Endothelial cell of umbilical vein (primary cell): ENCODE results near the gene MMRN2. TPM values are rescaled to one million over a fixed set of nuclear protein-coding genes. Genes with fewer than 3 reads are reported as not detected.
"Not testable (repeated sequence)": the region's sequence is repeated elsewhere in the genome, so short reads cannot be mapped to it uniquely, and the experiment has no call there.

Experiments
- BruUV-seq: library from RNA; stranded (reverse); fragments of 400-500 nt; replicated peaks from 2 replicates; lab custom pipeline; 2021; lab: Mats Ljungman, UMichigan
- CTCF ChIA-PET: fragments of 300-600, 350-600 bp; sonication (Branson Sonifier 250); formaldehyde crosslinking; loops from one replicate; lab custom pipeline; 2021; ENCODE audit warnings: antibody characterized with exemption, inconsistent platforms; lab: Charles Lee
- POLR2A ChIA-PET: fragments of 300-600, 350-600 bp; sonication (Branson Sonifier 250); formaldehyde crosslinking; loops from one replicate; lab custom pipeline; 2021; ENCODE audit warnings: antibody characterized with exemption, inconsistent platforms; lab: Charles Lee
- DNase-seq: peaks from one replicate; pipeline ENCODE4 v3.0.0-alpha.2; 2011; ENCODE audit warnings: low read depth, low spot score
- FAIRE-seq: peaks from 2 replicates; lab custom pipeline; 2011; peaks lifted over from hg19 to GRCh38; lab: Jason Lieb, UNC
- H2AFZ ChIP-seq: 2 replicates; pipeline ENCODE4 v1.6.0; 2012; ENCODE audit warnings: low read depth, low read length, control low read depth, inconsistent platforms
- H3K27ac ChIP-seq: 2 replicates; pipeline ENCODE4 v1.5.1; 2011; ENCODE audit warnings: low read depth, mild to moderate bottlenecking, control low read depth, low read length, moderate library complexity; ENCODE audit not compliant: insufficient read depth
- H3K27me3 ChIP-seq, 2 experiments: 2 replicates each; pipeline versions ENCODE4 v1.6.0 to v1.6.1; 2011; ENCODE audit warnings: low read length in 2 of 2, mixed read lengths in 1 of 2; ENCODE audit not compliant: control insufficient read depth in 2 of 2, insufficient read depth in 2 of 2
- H3K36me3 ChIP-seq, 2 experiments: 2 replicates in 1 of 2; 3 replicates in 1 of 2; pipeline ENCODE4 v1.5.1; 2011; ENCODE audit warnings: low read length in 2 of 2, mild to moderate bottlenecking in 1 of 2, moderate library complexity in 1 of 2; ENCODE audit not compliant: control insufficient read depth in 2 of 2, insufficient read depth in 2 of 2; ENCODE audit errors: extremely low read depth in 1 of 2
- H3K4me1 ChIP-seq: 3 replicates; pipeline ENCODE4 v1.5.1; 2011; ENCODE audit warnings: mild to moderate bottlenecking, low read length; ENCODE audit not compliant: control insufficient read depth, insufficient read depth; ENCODE audit errors: extremely low read depth
- H3K4me2 ChIP-seq: 2 replicates; pipeline ENCODE4 v1.6.1; 2011; ENCODE audit warnings: low read length, control low read depth, mixed read lengths; ENCODE audit not compliant: insufficient read depth
- H3K4me3 ChIP-seq, 3 experiments: fragments of 200-600 bp in 1 of 3; sonication (generic), shearing (Covaris generic) in 1 of 3; replicated peaks in 1 of 3; 2 replicates each; pipeline ENCODE4 v1.5.1; 2011 to 2016; ENCODE audit warnings: control low read depth in 3 of 3, low read length in 3 of 3, mild to moderate bottlenecking in 2 of 3, inconsistent platforms in 1 of 3, low read depth in 1 of 3, moderate library complexity in 1 of 3; ENCODE audit not compliant: insufficient read depth in 1 of 3
- H3K79me2 ChIP-seq: 2 replicates; pipeline ENCODE4 v1.6.0; 2012; ENCODE audit warnings: low read length, inconsistent platforms; ENCODE audit not compliant: control insufficient read depth, insufficient read depth
- H3K9ac ChIP-seq: replicated peaks from 2 replicates; pipeline ENCODE3; 2011; ENCODE audit warnings: low read length, control low read depth; ENCODE audit not compliant: insufficient read depth; ENCODE audit errors: extremely low read depth
- H3K9me1 ChIP-seq: replicated peaks from 3 replicates; pipeline ENCODE4 v1.6.0; 2011; ENCODE audit warnings: mild to moderate bottlenecking, low read length; ENCODE audit not compliant: control insufficient read depth, insufficient read depth; ENCODE audit errors: extremely low read depth
- H3K9me3 ChIP-seq: replicated peaks from 2 replicates; pipeline ENCODE4 v1.5.1; 2012; ENCODE audit warnings: low read length, inconsistent platforms; ENCODE audit not compliant: control insufficient read depth, insufficient read depth
- H4K20me1 ChIP-seq: replicated peaks from 2 replicates; pipeline ENCODE3; 2011; ENCODE audit warnings: mild to moderate bottlenecking, low read length; ENCODE audit not compliant: control insufficient read depth, insufficient read depth; ENCODE audit errors: extremely low read depth
- CTCF ChIP-seq, 2 donors: IDR thresholded peaks; 1 replicate in 1 of 2; 2 replicates in 1 of 2; pipeline ENCODE4 v1.5.1; 2011; ENCODE audit warnings: low read length in 2 of 2, mild to moderate bottlenecking in 2 of 2, moderate library complexity in 2 of 2, control low read depth in 1 of 2, inconsistent platforms in 1 of 2, low read depth in 1 of 2; ENCODE audit not compliant: insufficient read depth in 1 of 2; ENCODE audit errors: extremely low read depth in 1 of 2
- EZH2 ChIP-seq: IDR thresholded peaks from 2 replicates; pipeline ENCODE4 v1.6.1; 2012; ENCODE audit warnings: borderline replicate concordance, low read depth, mild to moderate bottlenecking, moderate library complexity, low read length, inconsistent platforms; ENCODE audit not compliant: severe bottlenecking
- FOS ChIP-seq: IDR thresholded peaks from 2 replicates; pipeline ENCODE4 v1.6.1; 2011; ENCODE audit warnings: mild to moderate bottlenecking, low read length, moderate library complexity, borderline replicate concordance; ENCODE audit not compliant: insufficient read depth
- GATA2 ChIP-seq: IDR thresholded peaks from 2 replicates; pipeline ENCODE4 v1.7.0; 2011; ENCODE audit warnings: low read depth, mild to moderate bottlenecking, moderate library complexity, mixed read lengths, low read length; ENCODE audit not compliant: insufficient read length, insufficient read depth
- JUN ChIP-seq: IDR thresholded peaks from 2 replicates; pipeline ENCODE4 v1.6.1; 2011; ENCODE audit warnings: borderline replicate concordance, low read depth; ENCODE audit not compliant: insufficient read length, insufficient read depth
- MAX ChIP-seq: IDR thresholded peaks from 2 replicates; pipeline ENCODE4 v1.6.1; 2011; ENCODE audit not compliant: insufficient read depth, insufficient read length
- MYC ChIP-seq: IDR thresholded peaks from one replicate; pipeline ENCODE4 v1.6.1; 2011; ENCODE audit warnings: mild to moderate bottlenecking, low read depth, low read length
- POLR2A ChIP-seq: IDR thresholded peaks from 2 replicates; pipeline ENCODE4 v1.6.1; 2012; ENCODE audit warnings: low read depth, mild to moderate bottlenecking, control low read depth, low read length
- POLR2AphosphoS5 ChIP-seq: IDR thresholded peaks from 2 replicates; pipeline ENCODE4 v1.6.1; 2012; ENCODE audit warnings: low read depth, mild to moderate bottlenecking, control low read depth, low read length, moderate library complexity; ENCODE audit not compliant: insufficient read depth
- dilution Hi-C: fragments of 300-500 bp; cut with MboI; formaldehyde crosslinking; loops from one replicate; pipeline ENCODE4 v1.15.0; 2019; ENCODE audit warnings: low sequenced_read_pairs; ENCODE audit not compliant: extremely low pct_ligation_motif_present
- intact Hi-C: fragments of 100-400 bp; cut with micrococcal nuclease; formaldehyde crosslinking; loops from one replicate; pipeline ENCODE4 v1.10.0; 2022
- polyA plus RNA-seq, 4 experiments: library from polyadenylated mRNA; depleted of rRNA in 3 of 4; stranded (reverse) in 3 of 4; unstranded in 1 of 4; fragments of >200 nt; gene quantifications; 2 replicates each; pipeline versions ENCODE4 v1.2.1 to v1.2.3, GENCODE V29; 2011 to 2012; ENCODE audit warnings: missing spikeins in 1 of 4
- total RNA-seq: library from RNA; stranded (reverse); gene quantifications from 2 replicates; pipeline ENCODE4 v1.2.3, GENCODE V29; 2021

MMRN2 gene
- total and polyA plus RNA-seq, 2 donors (not counting 3 experiments of a cell fraction or from before 2014, with no cell fraction given): 154 to 169 TPM

GRCh38 chr10:86981716-86982115 is 24.3 kb upstream of the MMRN2 start:
- Histone ChIP-seq H4K20me1 (no peaks in the 10 kb centered on the region), H3K27me3 (peaks cover 2 to 3% of the 10 kb centered on the region in 2 experiments), H3K9me3 (no peaks in the 10 kb centered on the region), H3K4me2 (no peak overlapping the region), H3K79me2 (no peaks in the 10 kb centered on the region), H2AFZ (no peak overlapping the region), H3K9me1 (no peaks in the 10 kb centered on the region), H3K27ac (no peak overlapping the region), H3K36me3 (no peaks in the 10 kb centered on the region), H3K4me1 (no peaks in the 10 kb centered on the region), H3K9ac (no peak overlapping the region), H3K4me3 (no peak overlapping the region)
- intact Hi-C loops: no loop called here
- FAIRE-seq: no peak
- ChIA-PET POLR2A (no interaction called here), CTCF (interaction anchor here (1.1 kb wide), 1 partner anchor 11 kb away, joined by 4 read pairs; no protein-coding TSS in a partner anchor)
- no TSS peak for BruUV-seq
- dilution Hi-C loops: no loop called here
- no peak for TF ChIP-seq EZH2
- TF ChIP-seq FOS: no peak
- TF ChIP-seq POLR2AphosphoS5: no peak
- no peak for TF ChIP-seq GATA2
- no peak for TF ChIP-seq CTCF (IDR thresholded peaks at IDR 0.05; ENCODE audit: extremely low read depth in 1 of 2, insufficient read depth in 1 of 2, low read depth in 1 of 2, low read length in 2 of 2)
- no peak for TF ChIP-seq MAX
- TF ChIP-seq MYC: no peak
- no peak for TF ChIP-seq JUN
- no peak for TF ChIP-seq POLR2A
- DNase-seq: no peak

GRCh38 chr10:86981020-86981419 is 23.6 kb upstream of the MMRN2 start:
- H3K27me3 ChIP-seq, BruUV-seq, CTCF ChIA-PET, H3K79me2 ChIP-seq, H4K20me1 ChIP-seq, FAIRE-seq, H3K9me3 ChIP-seq, intact Hi-C loops, H3K4me2 ChIP-seq, H3K4me1 ChIP-seq, H3K27ac ChIP-seq, H2AFZ ChIP-seq, dilution Hi-C loops, H3K9ac ChIP-seq, H3K9me1 ChIP-seq, H3K4me3 ChIP-seq, H3K36me3 ChIP-seq, POLR2A ChIA-PET, DNase-seq: not testable (repeated sequence)
